GM12878 (cell line): ENCODE results near the gene BCORL1. TPM values are rescaled to one million over a fixed set of nuclear protein-coding genes. Genes with fewer than 3 reads are reported as not detected.

Experiments
- ATAC-seq: fragments of 200-7000 bp; cut with Tn5 transposase; 3 replicates; pipeline ENCODE4 v1.9.1; 2020; ENCODE audit warnings: mild to moderate bottlenecking, moderate library complexity
- BruUV-seq: library from RNA; stranded (reverse); fragments of 400-500 nt; replicated peaks from 2 replicates; lab custom pipeline; 2021; lab: Mats Ljungman, UMichigan
- CTCF ChIA-PET: fragments of 300-600 bp; sonication (Branson Sonifier 250); formaldehyde crosslinking; extraction: SDS; loops from one replicate; lab custom pipeline; 2021; ENCODE audit warnings: inconsistent platforms; lab: Yijun Ruan, JAX
- POLR2A ChIA-PET: fragments of 350-600 bp; formaldehyde crosslinking; extraction: SDS; loops from one replicate; lab custom pipeline; 2021; ENCODE audit warnings: inconsistent platforms; lab: Charles Lee
- RAD21 ChIA-PET: fragments of 300-600 bp; sonication (Branson Sonifier 250); formaldehyde crosslinking; loops from one replicate; lab custom pipeline; 2023; ENCODE audit warnings: antibody characterized with exemption; ENCODE audit not compliant: unreplicated experiment; lab: Charles Lee
- SMC1A ChIA-PET: fragments of 300-600 bp; sonication (Branson Sonifier 250); formaldehyde crosslinking; loops from one replicate; lab custom pipeline; 2023; ENCODE audit not compliant: unreplicated experiment, uncharacterized antibody; lab: Charles Lee
- DNase-seq: peaks from one replicate; pipeline ENCODE4 v3.0.0-alpha.2; 2011; ENCODE audit warnings: low read depth, low spot score
- FAIRE-seq: peaks from 3 replicates; lab custom pipeline; 2011; peaks lifted over from hg19 to GRCh38; lab: Jason Lieb, UNC
- H2AFZ ChIP-seq: 2 replicates; pipeline ENCODE4 v1.6.0; 2011; ENCODE audit warnings: low read depth, low read length, control low read depth; ENCODE audit not compliant: control insufficient read depth
- H3K27ac ChIP-seq: 2 replicates; pipeline ENCODE4 v1.5.1; 2011; ENCODE audit warnings: control low read depth; ENCODE audit not compliant: control insufficient read depth, insufficient read depth
- H3K27me3 ChIP-seq, 2 experiments: replicated peaks in 1 of 2; 2 replicates each; pipeline versions ENCODE4 v1.6.0 to v1.6.1; 2011; ENCODE audit warnings: low read length in 1 of 2; ENCODE audit not compliant: control insufficient read depth in 2 of 2, insufficient read depth in 2 of 2
- H3K36me3 ChIP-seq, 2 experiments: 2 replicates each; pipeline ENCODE4 v1.5.1; 2011; ENCODE audit warnings: low read length in 1 of 2; ENCODE audit not compliant: control insufficient read depth in 2 of 2, insufficient read depth in 2 of 2
- H3K4me1 ChIP-seq: 2 replicates; pipeline ENCODE4 v1.6.1; 2011; ENCODE audit warnings: mild to moderate bottlenecking, low read length, moderate library complexity, mixed read lengths; ENCODE audit not compliant: control insufficient read depth, insufficient read depth
- H3K4me2 ChIP-seq: 2 replicates; pipeline ENCODE4 v1.6.0; 2011; ENCODE audit warnings: control low read depth; ENCODE audit not compliant: control insufficient read depth, insufficient read depth
- H3K4me3 ChIP-seq: fragments of 200-600 bp; sonication (generic); 2 replicates; pipeline ENCODE4 v1.5.1; 2016
- H3K79me2 ChIP-seq: 2 replicates; pipeline ENCODE4 v1.6.0; 2011; ENCODE audit warnings: low read length; ENCODE audit not compliant: control insufficient read depth, insufficient read depth
- H3K9ac ChIP-seq: 2 replicates; pipeline ENCODE4 v1.8.0; 2011; ENCODE audit warnings: low read length, control low read depth, mixed read lengths; ENCODE audit not compliant: control insufficient read depth, insufficient read depth
- H3K9me3 ChIP-seq: replicated peaks from 3 replicates; pipeline ENCODE4 v1.5.1; 2011; ENCODE audit warnings: mild to moderate bottlenecking, low read length; ENCODE audit not compliant: control insufficient read depth, insufficient read depth
- H4K20me1 ChIP-seq: 2 replicates; pipeline ENCODE4 v1.6.0; 2011; ENCODE audit not compliant: control insufficient read depth, insufficient read depth
- BCL3 ChIP-seq: IDR thresholded peaks from 2 replicates; pipeline ENCODE4 v1.6.1; 2011; ENCODE audit warnings: borderline replicate concordance, low read depth, mild to moderate bottlenecking, moderate library complexity, low read length; ENCODE audit not compliant: insufficient read depth, poor library complexity, severe bottlenecking
- CBFB ChIP-seq: IDR thresholded peaks from 2 replicates; pipeline ENCODE4 v1.6.1; 2016; ENCODE audit warnings: antibody characterized with exemption, low read depth
- EED ChIP-seq: sonication (generic); IDR thresholded peaks from 2 replicates; pipeline ENCODE4 v1.6.1; 2016; ENCODE audit warnings: antibody characterized with exemption, low read depth
- IKZF1 ChIP-seq: fragments of 450-650 bp; conservative IDR thresholded peaks from 2 replicates; pipeline ENCODE4 v1.6.1; 2017; ENCODE audit warnings: antibody characterized with exemption, mild to moderate bottlenecking
- IRF3 ChIP-seq: fragments of 450-650 bp; IDR thresholded peaks from 2 replicates; pipeline ENCODE4 v1.6.1; 2014; ENCODE audit warnings: mild to moderate bottlenecking
- KAT2A ChIP-seq: conservative IDR thresholded peaks from 2 replicates; pipeline ENCODE4 v1.6.1; 2011; ENCODE audit warnings: low read depth, low read length; ENCODE audit not compliant: control insufficient read depth
- MYC ChIP-seq: IDR thresholded peaks from 2 replicates; pipeline ENCODE4 v1.6.1; 2011; ENCODE audit warnings: mild to moderate bottlenecking, low read length, moderate library complexity, inconsistent platforms; ENCODE audit not compliant: insufficient read depth, insufficient replicate concordance, insufficient read length, severe bottlenecking
- NFYA ChIP-seq: IDR thresholded peaks from 2 replicates; pipeline ENCODE4 v1.6.1; 2011; ENCODE audit warnings: low read depth, mild to moderate bottlenecking, low read length, improper control_type of control experiment, borderline replicate concordance
- NKRF ChIP-seq: fragments of 450-650 bp; conservative IDR thresholded peaks from 2 replicates; pipeline ENCODE4 v1.6.1; 2017; ENCODE audit warnings: mild to moderate bottlenecking, moderate library complexity
- RAD51 ChIP-seq: fragments of 450-650 bp; IDR thresholded peaks from 2 replicates; pipeline ENCODE4 v1.6.1; 2016; ENCODE audit warnings: moderate library complexity, mild to moderate bottlenecking, inconsistent platforms
- RELA ChIP-seq: fragments of 450-650 bp; IDR thresholded peaks from 2 replicates; pipeline ENCODE4 v1.8.0; 2014; ENCODE audit warnings: borderline replicate concordance; ENCODE audit not compliant: partially characterized antibody
- SP1 ChIP-seq: IDR thresholded peaks from one replicate; pipeline ENCODE4 v1.6.1; 2011; ENCODE audit warnings: low read depth, low read length
- STAT3 ChIP-seq: IDR thresholded peaks from 2 replicates; pipeline ENCODE4 v1.6.1; 2011; ENCODE audit warnings: low read depth, low read length, improper control_type of control experiment
- USF2 ChIP-seq: IDR thresholded peaks from 2 replicates; pipeline ENCODE4 v1.6.1; 2011; ENCODE audit warnings: low read depth, low read length, improper control_type of control experiment, borderline replicate concordance
- WRNIP1 ChIP-seq: IDR thresholded peaks from 2 replicates; pipeline ENCODE4 v1.6.1; 2011; ENCODE audit warnings: low read depth, low read length, improper control_type of control experiment, borderline replicate concordance
- ZSCAN29 ChIP-seq: fragments of 450-650 bp; IDR thresholded peaks from 2 replicates; pipeline ENCODE4 v1.6.1; 2017; ENCODE audit warnings: mild to moderate bottlenecking, moderate library complexity
- WGBS: methylation state at CpG from one replicate; pipeline ENCODE4 v1.1.6; 2016; ENCODE audit warnings: low lambda C conversion rate; ENCODE audit not compliant: insufficient replicate concordance, insufficient coverage; ENCODE audit errors: missing lambda C conversion rate; 5-methylcytosine and 5-hydroxymethylcytosine counted together
- in situ Hi-C: fragments of 300-500 bp; cut with MboI; formaldehyde crosslinking; loops from 9 replicates; pipeline ENCODE4 v1.14.3; 2018; ENCODE audit warnings: mixed read lengths
- intact Hi-C: fragments of 100-400 bp; cut with micrococcal nuclease; formaldehyde crosslinking; loops from one replicate; pipeline ENCODE4 v1.14.2; 2022; ENCODE audit not compliant: unreplicated experiment
- polyA plus RNA-seq, 11 experiments: library from polyadenylated mRNA; depleted of rRNA in 4 of 11; unstranded in 6 of 11; stranded (reverse) in 5 of 11; fragments of >200 nt; fragmentation: Nextera tagmentation in 4 of 11; fragmentation: Illumina TruSeq in 1 of 11; extraction: Ambion mirVana in 4 of 11; extraction: Trizol in 1 of 11; gene quantifications; 1 replicate in 1 of 11; 2 replicates in 10 of 11; pipeline versions ENCODE4 v1.2.1 to v1.2.3, GENCODE V29; 2011 to 2016; ENCODE audit warnings: inconsistent platforms in 2 of 11, missing spikeins in 2 of 11, low read depth in 1 of 11
- total RNA-seq, 4 experiments: library from RNA; depleted of rRNA in 3 of 4; stranded (reverse); fragments of >200 nt in 3 of 4; fragmentation: Illumina TruSeq in 1 of 4; extraction: Trizol in 1 of 4; gene quantifications; 2 replicates each; pipeline versions ENCODE4 v1.2.1 to v1.2.3, GENCODE V29; 2013 to 2021

The BCORL1 gene
- total and polyA plus RNA-seq, 10 of the 15 experiments (the other 5 are each of a cell fraction or from before 2014, with no cell fraction given): 0.16 to 7.2 (median 0.94) TPM

- no peak for TF ChIP-seq IKZF1
- TF ChIP-seq SP1: no peak
- no peak for TF ChIP-seq KAT2A
These were observed 26.3 kb upstream of the BCORL1 start (continued) for GRCh38 chrX:129956145-129956544.

GRCh38 chrX:129956765-129957164 lies 25.7 kb upstream of the BCORL1 start:
- ChIA-PET CTCF (interaction anchor here (0.6 to 0.9 kb wide), 2 partner anchors 9 to 11 kb away, joined by 3 read pairs; no protein-coding TSS in a partner anchor), POLR2A (no interaction called here), SMC1A (interaction anchor here (1.3 kb wide), 1 partner anchor 70 kb away, joined by 3 read pairs; no protein-coding TSS in a partner anchor), RAD21 (interaction anchor here (0.6 kb wide), 1 partner anchor 37 kb away, joined by 3 read pairs; no protein-coding TSS in a partner anchor)
- no peak for FAIRE-seq
- Histone ChIP-seq H3K36me3 (no peaks in the 10 kb centered on the region), H3K4me2 (no peak overlapping the region), H4K20me1 (no peaks in the 10 kb centered on the region), H3K4me1 (peaks cover 7% of the 10 kb centered on the region), H3K4me3 (no peak overlapping the region), H3K27me3 (no peaks in the 10 kb centered on the region; a peak in 1 of 4 replicates), H3K9ac (no peak overlapping the region; the same call in 1 of the 2 replicates), H2AFZ (no peak overlapping the region), H3K79me2 (no peaks in the 10 kb centered on the region), H3K9me3 (no peaks in the 10 kb centered on the region), H3K27ac (no peak overlapping the region)
- no TSS peak for BruUV-seq
- in situ Hi-C loops: no loop called here
- 39% methylated on average over 18 of the region's 20 CpGs for WGBS
- no peak for ATAC-seq
- DNase-seq: no peak
- intact Hi-C loops: no loop called here
- TF ChIP-seq EED (no peak), ZSCAN29 (no peak), STAT3 (no peak), USF2 (no peak), CBFB (no peak), IRF3 (no peak), BCL3 (no peak), MYC (no peak), NFYA (no peak), WRNIP1 (no peak), RAD51 (no peak), RELA (no peak), NKRF (no peak)
